ENCODE data around the gene MORN5.

MORN5 gene

GRCh38 chr9:122164286-122164685 is 4.6 kb downstream of the MORN5 start:
- no peak overlapping the region for H3K4me3 ChIP-seq (ENCODE audit: low read depth, low read length)
- TF ChIP-seq CTCF (IDR thresholded peaks at IDR 0.05; ENCODE audit: low read depth, low read length, missing control alignments), result no peak
- no peak for DNase-seq (ENCODE audit: low read depth)

- no peak for DNase-seq (ENCODE audit: low read depth)
- TF ChIP-seq CTCF (IDR thresholded peaks at IDR 0.05; ENCODE audit: low read depth, low read length, missing control alignments), result no peak
- no peak overlapping the region for H3K4me3 ChIP-seq (ENCODE audit: low read depth, low read length)
Observed at GRCh38 chr9:122168356-122168755, 8.6 kb downstream of the MORN5 start.

GRCh38 chr9:122172131-122172530 is 12.4 kb downstream of the MORN5 start:
- no peak for DNase-seq (ENCODE audit: low read depth)
- no peak overlapping the region for H3K4me3 ChIP-seq (ENCODE audit: low read depth, low read length)
- TF ChIP-seq CTCF (IDR thresholded peaks at IDR 0.05; ENCODE audit: low read depth, low read length, missing control alignments), result no peak

GRCh38 chr9:122173670-122174069 is 14.0 kb downstream of the MORN5 start:
- DNase-seq (ENCODE audit: low read depth), result no peak
- H3K4me3 ChIP-seq (ENCODE audit: low read depth, low read length), result no peak overlapping the region
- TF ChIP-seq CTCF (IDR thresholded peaks at IDR 0.05; ENCODE audit: low read depth, low read length, missing control alignments), result no peak

- TF ChIP-seq CTCF (IDR thresholded peaks at IDR 0.05; ENCODE audit: low read depth, low read length, missing control alignments), result no peak
- H3K4me3 ChIP-seq (ENCODE audit: low read depth, low read length), result no peak overlapping the region
- no peak for DNase-seq (ENCODE audit: low read depth)
Observed at GRCh38 chr9:122176916-122177315, 17.2 kb downstream of the MORN5 start.

- TF ChIP-seq CTCF (IDR thresholded peaks at IDR 0.05; ENCODE audit: low read depth, low read length, missing control alignments), result no peak
- no peak overlapping the region for H3K4me3 ChIP-seq (ENCODE audit: low read depth, low read length)
- no peak for DNase-seq (ENCODE audit: low read depth)
Observed at GRCh38 chr9:122179054-122179689, 19.5 kb downstream of the MORN5 start.

GRCh38 chr9:122179690-122180074 is 20.0 kb downstream of the MORN5 start:
- no peak for TF ChIP-seq CTCF (IDR thresholded peaks at IDR 0.05; ENCODE audit: low read depth, low read length, missing control alignments)
- DNase-seq (ENCODE audit: low read depth), result no peak

More at GRCh38 chr9:122179690-122180074, 20.0 kb downstream of the MORN5 start:
- no peak overlapping the region for H3K4me3 ChIP-seq (ENCODE audit: low read depth, low read length)

All from GM12864 (cell line).